Glutamatergic neuron (in vitro differentiated cells): ENCODE measurements around the gene IL9R. TPM values are rescaled to one million over a fixed set of nuclear protein-coding genes. Genes with fewer than 3 reads are reported as not detected.
"Not testable (repeated sequence)": the region's sequence is repeated elsewhere in the genome, so short reads cannot be mapped to it uniquely, and the experiment has no call there.

Experiments
- DNase-seq: peaks from one replicate; pipeline ENCODE4 v3.0.0; 2022
- H3K27ac Mint-ChIP-seq: one replicate; pipeline ENCODE4 v1.8.0; 2020; ENCODE audit warnings: mild to moderate bottlenecking, mixed read lengths, inconsistent platforms; ENCODE audit not compliant: unreplicated experiment
- H3K27me3 Mint-ChIP-seq: one replicate; pipeline ENCODE4 v1.8.0; 2020; ENCODE audit warnings: mild to moderate bottlenecking, moderate library complexity, mixed read lengths, inconsistent platforms; ENCODE audit not compliant: unreplicated experiment
- H3K36me3 Mint-ChIP-seq: one replicate; pipeline ENCODE4 v1.8.0; 2020; ENCODE audit warnings: mild to moderate bottlenecking, mixed read lengths, inconsistent platforms; ENCODE audit not compliant: unreplicated experiment
- H3K4me1 Mint-ChIP-seq: one replicate; pipeline ENCODE4 v1.8.0; 2020; ENCODE audit warnings: mild to moderate bottlenecking, low read depth, mixed read lengths, inconsistent platforms; ENCODE audit not compliant: unreplicated experiment
- H3K4me3 Mint-ChIP-seq: one replicate; pipeline ENCODE4 v1.8.0; 2020; ENCODE audit warnings: mild to moderate bottlenecking, mixed read lengths, inconsistent platforms; ENCODE audit not compliant: unreplicated experiment
- H3K9me3 Mint-ChIP-seq: one replicate; pipeline ENCODE4 v1.8.0; 2020; ENCODE audit warnings: mild to moderate bottlenecking, moderate library complexity, mixed read lengths, inconsistent platforms; ENCODE audit not compliant: unreplicated experiment
- CTCF ChIP-seq: fragments of 200-600 bp; sonication (generic); IDR thresholded peaks from one replicate; pipeline ENCODE4 v1.5.0; 2021; ENCODE audit not compliant: partially characterized antibody, unreplicated experiment
- total RNA-seq: library from RNA; stranded (reverse); fragmentation: NEBNext Ultra II Directional; extraction: Animal tissue kit (Norgen Biotek cat#: 25700); gene quantifications from one replicate; pipeline ENCODE4 v1.2.1, GENCODE V29; 2021; ENCODE audit not compliant: unreplicated experiment

The IL9R gene
- total RNA-seq, 1 donor from 2014 or later: not detected

- Mint-ChIP-seq H3K36me3 (no peaks in the 10 kb centered on the region), H3K4me1 (no peaks in the 10 kb centered on the region), H3K27me3 (peaks cover 3% of the 10 kb centered on the region), H3K27ac (no peak overlapping the region), H3K4me3 (no peak overlapping the region), H3K9me3 (peaks cover 9% of the 10 kb centered on the region)
- no peak for DNase-seq
- no peak for TF ChIP-seq CTCF
Observed at GRCh38 chrX:155995321-155995875, 2.1 kb upstream of the IL9R start.

GRCh38 chrX:155998116-155998515 lies 620 bp downstream of the IL9R start:
- peaks cover 3% of the 10 kb centered on the region for H3K27me3 Mint-ChIP-seq
- no peak overlapping the region for H3K27ac Mint-ChIP-seq
- peaks cover 14% of the 10 kb centered on the region for H3K9me3 Mint-ChIP-seq
- no peak for DNase-seq
- no peak overlapping the region for H3K4me3 Mint-ChIP-seq
- no peaks in the 10 kb centered on the region for H3K36me3 Mint-ChIP-seq
- TF ChIP-seq CTCF: no peak
- no peaks in the 10 kb centered on the region for H3K4me1 Mint-ChIP-seq

- Mint-ChIP-seq H3K27ac (no peak overlapping the region), H3K36me3 (no peaks in the 10 kb centered on the region), H3K4me1 (no peaks in the 10 kb centered on the region), H3K27me3 (peaks cover 3% of the 10 kb centered on the region), H3K4me3 (no peak overlapping the region), H3K9me3 (peaks cover 15% of the 10 kb centered on the region)
- TF ChIP-seq CTCF: no peak
- DNase-seq: no peak
Observed at GRCh38 chrX:155998761-155999510, 1.4 kb downstream of the IL9R start.

GRCh38 chrX:155999751-156000150 lies 2.3 kb downstream of the IL9R start:
- H3K9me3 Mint-ChIP-seq: peaks cover 21% of the 10 kb centered on the region
- not testable (repeated sequence) for H3K4me1 Mint-ChIP-seq, H3K27ac Mint-ChIP-seq, H3K27me3 Mint-ChIP-seq, H3K36me3 Mint-ChIP-seq, DNase-seq, H3K4me3 Mint-ChIP-seq

- Mint-ChIP-seq H3K27ac (no peak overlapping the region), H3K9me3 (peaks cover 19% of the 10 kb centered on the region), H3K36me3 (no peaks in the 10 kb centered on the region), H3K4me3 (no peak overlapping the region), H3K4me1 (peaks cover 3% of the 10 kb centered on the region), H3K27me3 (peaks cover 8% of the 10 kb centered on the region)
- TF ChIP-seq CTCF: no peak
- DNase-seq: no peak
Observed at GRCh38 chrX:156000361-156000926, 2.9 kb downstream of the IL9R start.
